Prostate gland (tissue), 2 donors: ENCODE measurements around the gene NEU1. TPM values are rescaled to one million over a fixed set of nuclear protein-coding genes. Genes with fewer than 3 reads are reported as not detected.
A peak's percentile ranks its signal among the peaks of the same experiment; 100 is the strongest.
"Not testable (repeated sequence)": the region's sequence is repeated elsewhere in the genome, so short reads cannot be mapped to it uniquely, and the experiment has no call there.

Experiments used
- DNase-seq: peaks from one replicate; pipeline ENCODE4 v3.0.0-alpha.2; 2019; ENCODE audit warnings: low spot score
- H3K27ac ChIP-seq, 2 donors: fragments of 200-600 bp; sonication (generic); 2 replicates each; pipeline ENCODE4 v1.5.1; 2017 to 2019
- H3K27me3 ChIP-seq: fragments of 200-600 bp; sonication (generic); replicated peaks from 2 replicates; pipeline ENCODE4 v1.5.1; 2019; ENCODE audit not compliant: insufficient read depth
- H3K36me3 ChIP-seq, 2 donors: fragments of 200-600 bp; sonication (generic); 1 replicate in 1 of 2; 2 replicates in 1 of 2; pipeline versions ENCODE4 v1.5.1 to v1.8.1; 2017 to 2019
- H3K4me1 ChIP-seq: fragments of 200-600 bp; sonication (generic); replicated peaks from 2 replicates; pipeline ENCODE4 v1.5.1; 2019
- H3K4me3 ChIP-seq, 2 donors: fragments of 200-600 bp; sonication (generic); 2 replicates each; pipeline ENCODE4 v1.5.1; 2017 to 2019
- H3K9me3 ChIP-seq: fragments of 200-600 bp; sonication (generic); 2 replicates; pipeline ENCODE4 v1.5.1; 2017
- CTCF ChIP-seq, 4 experiments: fragments of 200-600 bp in 2 of 4; fragments of 450-650 bp in 2 of 4; sonication (generic) in 2 of 4; IDR thresholded peaks; 1 replicate in 3 of 4; 2 replicates in 1 of 4; pipeline ENCODE4 v1.5.1; 2016 to 2019; ENCODE audit warnings: antibody characterized with exemption in 4 of 4, mild to moderate bottlenecking in 2 of 4, moderate library complexity in 2 of 4
- POLR2A ChIP-seq: fragments of 450-650 bp; IDR thresholded peaks from one replicate; pipeline ENCODE4 v1.6.1; 2016; ENCODE audit warnings: antibody characterized with exemption, mild to moderate bottlenecking
- POLR2AphosphoS5 ChIP-seq: sonication (generic); formaldehyde crosslinking; IDR thresholded peaks from one replicate; pipeline ENCODE4 v1.6.1; 2017; ENCODE audit warnings: antibody characterized with exemption
- WGBS: methylation state at CpG from one replicate; pipeline ENCODE4 v1.1.5; 2018; 5-methylcytosine and 5-hydroxymethylcytosine counted together
- intact Hi-C: fragments of 100-400 bp; cut with DNase I; formaldehyde crosslinking; loops from one replicate; pipeline ENCODE4 v1.14.2; 2022
- total RNA-seq, 2 donors: library from RNA; depleted of rRNA; stranded (reverse); fragments of >200 nt; gene quantifications; one replicate each; pipeline ENCODE4 v1.1.0, GENCODE V29; 2016

The NEU1 gene
- total RNA-seq, 2 donors from 2014 or later: 88.4 to 117 TPM

GRCh38 chr6:31865205-31866118, 2.8 kb upstream of the NEU1 start:
- WGBS: 85% methylated on average over 21 of the region's 21 CpGs
- Histone ChIP-seq H3K36me3 (no peaks in the 10 kb centered on the region), H3K4me3 (no peak overlapping the region), H3K4me1 (peaks cover 13% of the 10 kb centered on the region), H3K27me3 (no peaks in the 10 kb centered on the region), H3K27ac (peak overlapping the region; percentile 91 to 97), H3K9me3 (no peaks in the 10 kb centered on the region)
- DNase-seq: no peak
- intact Hi-C loops: loop anchor here (2.0 kb wide), 1 partner anchor 31 kb away; the partner anchor contains the start of gene EHMT2
- no peak for TF ChIP-seq POLR2AphosphoS5

- H3K4me1 ChIP-seq: peaks cover 10% of the 10 kb centered on the region
- H3K36me3 ChIP-seq: no peaks in the 10 kb centered on the region
- H3K9me3 ChIP-seq: no peaks in the 10 kb centered on the region
- H3K27me3 ChIP-seq: no peaks in the 10 kb centered on the region
- intact Hi-C loops: loop anchor here (2.0 kb wide), 1 partner anchor 32 kb away; the partner anchor contains the start of gene EHMT2
- WGBS: 85% methylated on average over 8 of the region's 8 CpGs
- H3K27ac ChIP-seq: peak overlapping the region; percentile 91 to 97
- TF ChIP-seq CTCF (IDR thresholded peaks at IDR 0.05) (no peak), POLR2AphosphoS5 (no peak), POLR2A (no peak)
- no peak overlapping the region for H3K4me3 ChIP-seq
- no peak for DNase-seq
Measured at GRCh38 chr6:31864818-31865204, 2.2 kb upstream of the NEU1 start.

GRCh38 chr6:31864123-31864562, 1.5 kb upstream of the NEU1 start:
- not testable (repeated sequence) for H3K36me3 ChIP-seq, H3K9me3 ChIP-seq, DNase-seq, H3K27me3 ChIP-seq
- intact Hi-C loops: loop anchor here (2.0 kb wide), 1 partner anchor 33 kb away; the partner anchor contains the start of gene EHMT2
- peak in 1 of 4 experiments; percentile 5 for TF ChIP-seq CTCF (IDR thresholded peaks at IDR 0.05)
- Histone ChIP-seq H3K4me1 (peaks cover 10% of the 10 kb centered on the region), H3K27ac (peak overlapping the region; percentile 91 to 97), H3K4me3 (peak overlapping the region; percentile 26 to 28)
- WGBS: 18% methylated on average over 16 of the region's 16 CpGs

- peaks cover 7% of the 10 kb centered on the region for H3K4me1 ChIP-seq
- no peaks in the 10 kb centered on the region for H3K36me3 ChIP-seq
- WGBS: 37% methylated on average over 17 of the region's 17 CpGs
- no peaks in the 10 kb centered on the region for H3K27me3 ChIP-seq
- intact Hi-C loops: no loop called here
- H3K4me3 ChIP-seq: peak overlapping the region; percentile 69 to 84
- TF ChIP-seq POLR2AphosphoS5 (no peak), POLR2A (no peak), CTCF (IDR thresholded peaks at IDR 0.05) (no peak)
- peak overlapping the region; percentile 92 to 97 for H3K27ac ChIP-seq
- H3K9me3 ChIP-seq: no peaks in the 10 kb centered on the region
- DNase-seq: no peak
Measured at GRCh38 chr6:31861919-31862343, 690 bp downstream of the NEU1 start.

GRCh38 chr6:31861150-31861549, 1.5 kb downstream of the NEU1 start:
- H3K27me3 ChIP-seq: no peaks in the 10 kb centered on the region

More at GRCh38 chr6:31861150-31861549, 1.5 kb downstream of the NEU1 start:
- no peak for DNase-seq
- intact Hi-C loops: no loop called here
- WGBS: 91% methylated on average over 7 of the region's 7 CpGs
- Histone ChIP-seq H3K36me3 (no peaks in the 10 kb centered on the region), H3K4me1 (peaks cover 7% of the 10 kb centered on the region), H3K27ac (peak overlapping the region in 1 of 2 donors; percentile 97), H3K9me3 (no peaks in the 10 kb centered on the region), H3K4me3 (no peak overlapping the region)
- TF ChIP-seq POLR2A (no peak), CTCF (IDR thresholded peaks at IDR 0.05) (no peak), POLR2AphosphoS5 (no peak)
